Measurements from ENCODE around the gene ALDH1B1. TPM values are rescaled to one million over a fixed set of nuclear protein-coding genes. Genes with fewer than 3 reads are reported as not detected.

The ALDH1B1 gene
- total and polyA plus RNA-seq, 2 of the 13 experiments (the other 11 are each of a cell fraction or from before 2014, with no cell fraction given): 45.1 to 125 TPM

- no peak for TF ChIP-seq CEBPZ (IDR thresholded peaks at IDR 0.05; ENCODE audit: low read length)
- no peak for TF ChIP-seq KLF13 (CRISPR knock-in tag; IDR thresholded peaks at IDR 0.05)
- TF ChIP-seq BATF2 (CRISPR knock-in tag; IDR thresholded peaks at IDR 0.05): no peak
- TF ChIP-seq ZNF761 (CRISPR knock-in tag; conservative IDR thresholded peaks at IDR 0.05): no peak
- no peak for TF ChIP-seq EEA1 (CRISPR knock-in tag; IDR thresholded peaks at IDR 0.05; ENCODE audit: borderline replicate concordance)
- TF ChIP-seq, protein P1, sequence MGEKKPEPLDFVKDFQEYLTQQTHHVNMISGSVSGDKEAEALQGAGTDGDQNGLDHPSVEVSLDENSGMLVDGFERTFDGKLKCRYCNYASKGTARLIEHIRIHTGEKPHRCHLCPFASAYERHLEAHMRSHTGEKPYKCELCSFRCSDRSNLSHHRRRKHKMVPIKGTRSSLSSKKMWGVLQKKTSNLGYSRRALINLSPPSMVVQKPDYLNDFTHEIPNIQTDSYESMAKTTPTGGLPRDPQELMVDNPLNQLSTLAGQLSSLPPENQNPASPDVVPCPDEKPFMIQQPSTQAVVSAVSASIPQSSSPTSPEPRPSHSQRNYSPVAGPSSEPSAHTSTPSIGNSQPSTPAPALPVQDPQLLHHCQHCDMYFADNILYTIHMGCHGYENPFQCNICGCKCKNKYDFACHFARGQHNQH (CRISPR knock-in tag; IDR thresholded peaks at IDR 0.05): peak; percentile 68; the same call in 1 of the 2 replicates
- no peak for TF ChIP-seq CAMTA2 (CRISPR knock-in tag; IDR thresholded peaks at IDR 0.05; ENCODE audit: borderline replicate concordance)
- no peak for TF ChIP-seq ZNF557 (CRISPR knock-in tag; IDR thresholded peaks at IDR 0.05)
- TF ChIP-seq ATF2 (CRISPR knock-in tag; IDR thresholded peaks at IDR 0.05): peak; percentile 69
- no peak for TF ChIP-seq DR1 (CRISPR knock-in tag; IDR thresholded peaks at IDR 0.05)
- TF ChIP-seq CENPX (CRISPR knock-in tag; IDR thresholded peaks at IDR 0.05): no peak
- no peak for TF ChIP-seq ZNF382 (CRISPR knock-in tag; IDR thresholded peaks at IDR 0.05; ENCODE audit: borderline replicate concordance)
- TF ChIP-seq ZNF75D (CRISPR knock-in tag; IDR thresholded peaks at IDR 0.05; ENCODE audit: borderline replicate concordance): no peak
- no peak for TF ChIP-seq ZNF891 (CRISPR knock-in tag; IDR thresholded peaks at IDR 0.05)
- TF ChIP-seq REXO4 (CRISPR knock-in tag; IDR thresholded peaks at IDR 0.05; ENCODE audit: borderline replicate concordance): no peak
- no peak for TF ChIP-seq ZNF543 (CRISPR knock-in tag; IDR thresholded peaks at IDR 0.05)
- TF ChIP-seq, protein P2, sequence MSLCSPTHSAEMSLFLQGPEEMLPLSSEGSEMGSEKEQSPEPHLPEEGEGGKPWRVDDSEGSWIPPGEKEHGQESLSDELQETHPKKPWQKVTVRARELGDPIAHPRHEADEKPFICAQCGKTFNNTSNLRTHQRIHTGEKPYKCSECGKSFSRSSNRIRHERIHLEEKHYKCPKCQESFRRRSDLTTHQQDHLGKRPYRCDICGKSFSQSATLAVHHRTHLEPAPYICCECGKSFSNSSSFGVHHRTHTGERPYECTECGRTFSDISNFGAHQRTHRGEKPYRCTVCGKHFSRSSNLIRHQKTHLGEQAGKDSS (CRISPR knock-in tag; IDR thresholded peaks at IDR 0.05; ENCODE audit: borderline replicate concordance, low read depth): no peak
- peak; percentile 41; the same call in 1 of the 2 replicates for TF ChIP-seq ZNF441 (CRISPR knock-in tag; IDR thresholded peaks at IDR 0.05; ENCODE audit: borderline replicate concordance)
- TF ChIP-seq MAFK (conservative IDR thresholded peaks at IDR 0.05 in 1 of 2, IDR thresholded peaks at IDR 0.05 in 1 of 2; ENCODE audit: low read length in 2 of 2): no peak
- TF ChIP-seq, protein P3, sequence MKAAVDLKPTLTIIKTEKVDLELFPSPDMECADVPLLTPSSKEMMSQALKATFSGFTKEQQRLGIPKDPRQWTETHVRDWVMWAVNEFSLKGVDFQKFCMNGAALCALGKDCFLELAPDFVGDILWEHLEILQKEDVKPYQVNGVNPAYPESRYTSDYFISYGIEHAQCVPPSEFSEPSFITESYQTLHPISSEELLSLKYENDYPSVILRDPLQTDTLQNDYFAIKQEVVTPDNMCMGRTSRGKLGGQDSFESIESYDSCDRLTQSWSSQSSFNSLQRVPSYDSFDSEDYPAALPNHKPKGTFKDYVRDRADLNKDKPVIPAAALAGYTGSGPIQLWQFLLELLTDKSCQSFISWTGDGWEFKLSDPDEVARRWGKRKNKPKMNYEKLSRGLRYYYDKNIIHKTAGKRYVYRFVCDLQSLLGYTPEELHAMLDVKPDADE (CRISPR knock-in tag; IDR thresholded peaks at IDR 0.05): no peak
- TF ChIP-seq NFE2 (CRISPR knock-in tag; IDR thresholded peaks at IDR 0.05): no peak
- no peak for TF ChIP-seq ZNF747 (CRISPR knock-in tag; IDR thresholded peaks at IDR 0.05; ENCODE audit: borderline replicate concordance)
These were observed 6.1 kb upstream of the ALDH1B1 start (continued) for GRCh38 chr9:38386319-38386895.

All from HepG2 (cell line).